NCI-H2196 (cell line): ENCODE measurements around the gene ERBB2.
"Not testable (repeated sequence)": the region's sequence is repeated elsewhere in the genome, so short reads cannot be mapped to it uniquely, and the experiment has no call there.

Source experiments
- DNase-seq: peaks from one replicate; lab custom pipeline; 2025; ENCODE audit not compliant: unreplicated experiment; lab: John Stamatoyannopoulos, UW

The ERBB2 gene

DNA sequence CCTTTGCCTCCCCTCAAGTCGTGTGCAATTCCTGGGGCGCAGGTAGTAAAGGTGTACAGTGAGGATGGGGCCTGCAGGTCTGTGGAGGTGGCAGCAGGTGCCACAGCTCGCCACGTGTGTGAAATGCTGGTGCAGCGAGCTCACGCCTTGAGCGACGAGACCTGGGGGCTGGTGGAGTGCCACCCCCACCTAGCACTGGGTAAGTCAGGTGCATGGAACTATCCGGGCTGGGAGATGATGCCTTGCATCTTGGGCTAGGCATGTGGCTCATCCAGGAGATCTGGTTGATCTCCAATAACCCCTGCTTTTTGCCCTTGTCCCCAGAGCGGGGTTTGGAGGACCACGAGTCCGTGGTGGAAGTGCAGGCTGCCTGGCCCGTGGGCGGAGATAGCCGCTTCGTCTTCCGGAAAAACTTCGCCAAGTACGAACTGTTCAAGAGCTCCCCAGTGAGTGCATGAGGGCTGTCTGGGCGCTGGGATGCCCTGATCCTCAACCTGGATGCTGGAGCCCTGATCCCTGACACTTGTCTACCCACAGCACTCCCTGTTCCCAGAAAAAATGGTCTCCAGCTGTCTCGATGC is 43.1 kb downstream of the ERBB2 start:
- no peak for DNase-seq

DNA sequence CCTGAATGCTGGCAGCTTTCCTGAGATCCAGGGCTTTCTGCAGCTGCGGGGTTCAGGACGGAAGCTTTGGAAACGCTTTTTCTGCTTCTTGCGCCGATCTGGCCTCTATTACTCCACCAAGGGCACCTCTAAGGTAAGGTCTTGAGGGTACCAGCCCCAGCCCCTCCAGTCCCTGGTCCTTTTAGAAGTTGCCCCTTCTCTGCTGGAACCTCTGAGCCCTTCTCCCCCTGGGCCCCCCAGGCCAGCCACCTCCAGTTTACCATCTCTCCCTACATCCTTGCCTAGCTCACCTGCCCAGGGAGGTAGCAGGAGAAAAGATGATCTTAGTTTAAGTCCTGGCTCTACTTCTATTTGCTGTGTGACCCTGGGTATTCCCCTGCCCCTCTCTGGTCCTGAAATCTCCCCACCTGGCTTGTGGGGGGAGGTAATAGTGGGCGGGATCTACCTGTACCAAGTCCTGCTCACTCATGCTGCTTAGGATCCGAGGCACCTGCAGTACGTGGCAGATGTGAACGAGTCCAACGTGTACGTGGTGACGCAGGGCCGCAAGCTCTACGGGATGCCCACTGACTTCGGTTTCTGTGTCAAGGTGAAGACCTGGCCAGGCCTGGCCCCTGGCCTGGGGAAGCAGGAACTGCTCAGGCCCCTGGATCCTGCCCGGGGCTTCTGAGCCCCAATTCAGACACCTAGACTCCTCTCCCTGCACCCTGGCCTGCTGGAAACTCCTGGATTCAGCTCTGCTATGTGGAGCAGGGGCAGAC is 44.4 kb downstream of the ERBB2 start:
- DNase-seq = no peak

DNA sequence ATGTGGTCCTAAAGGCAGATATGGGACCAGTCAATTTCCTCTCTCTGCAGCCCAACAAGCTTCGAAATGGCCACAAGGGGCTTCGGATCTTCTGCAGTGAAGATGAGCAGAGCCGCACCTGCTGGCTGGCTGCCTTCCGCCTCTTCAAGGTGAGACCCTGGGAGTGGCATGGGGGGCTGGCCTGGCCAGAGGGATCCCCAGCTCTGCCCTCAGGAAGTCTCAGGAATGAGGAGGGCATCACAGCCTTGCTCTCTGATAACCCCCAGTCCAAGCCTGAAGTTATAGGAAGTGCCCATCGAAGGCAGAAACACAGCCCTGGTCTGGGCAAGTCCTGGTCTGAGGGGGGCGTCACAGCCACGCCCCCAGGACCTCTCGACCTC is 45.0 kb downstream of the ERBB2 start:
- no peak for DNase-seq

GRCh38 chr17:39745335-39746144 is 45.7 kb downstream of the ERBB2 start:
- no peak for DNase-seq

- no peak for DNase-seq
Observed at GRCh38 chr17:39746145-39746461, 46.2 kb downstream of the ERBB2 start.

DNA sequence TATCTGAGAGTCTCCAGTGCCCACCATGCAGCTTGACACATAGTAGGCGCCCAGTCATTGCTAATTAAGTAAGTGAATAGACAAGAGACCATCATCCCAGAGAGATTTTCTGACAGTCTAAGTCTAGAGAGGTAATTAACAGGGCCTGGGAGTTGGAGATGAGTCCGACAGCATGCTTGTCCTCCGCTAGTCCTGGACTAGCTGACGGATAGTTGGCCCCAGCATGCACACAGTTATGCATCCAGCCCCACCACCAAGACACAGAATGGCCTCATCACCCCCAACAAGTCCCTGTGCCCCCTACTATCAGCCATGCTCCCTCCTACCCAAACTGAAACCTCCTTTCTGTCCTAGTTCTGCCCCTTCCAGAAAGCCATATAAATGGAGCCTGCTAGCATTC is 47.9 kb downstream of the ERBB2 start:
- DNase-seq = no peak

- DNase-seq = not testable (repeated sequence)
Observed at GRCh38 chr17:39748444-39749034, 48.7 kb downstream of the ERBB2 start.

GRCh38 chr17:39750131-39751015 is 50.5 kb downstream of the ERBB2 start:
- no peak for DNase-seq

- no peak for DNase-seq
Observed at GRCh38 chr17:39751016-39751543, 51.2 kb downstream of the ERBB2 start.

DNA sequence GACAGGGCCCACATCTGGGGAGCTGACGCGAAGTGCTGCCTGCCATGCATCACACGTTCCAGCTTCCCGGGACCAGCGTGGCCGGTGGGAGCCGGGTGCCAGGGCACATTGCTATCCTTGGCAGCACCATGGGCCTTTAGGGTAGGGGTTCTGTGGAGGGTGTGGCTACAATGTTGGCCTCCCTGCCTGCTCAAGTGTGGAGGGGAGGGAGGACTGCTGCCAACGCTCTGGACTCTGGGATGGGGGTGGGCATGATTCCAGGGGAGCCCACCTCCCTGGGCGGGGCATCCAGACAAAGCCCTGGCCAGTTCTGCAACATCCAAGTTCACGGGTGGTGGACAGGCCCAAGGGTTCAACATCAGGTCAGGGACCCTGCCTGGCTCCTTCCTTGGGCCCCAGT is 51.8 kb downstream of the ERBB2 start:
- DNase-seq = no peak

GRCh38 chr17:39752241-39752881 is 52.5 kb downstream of the ERBB2 start:
- no peak for DNase-seq

DNA sequence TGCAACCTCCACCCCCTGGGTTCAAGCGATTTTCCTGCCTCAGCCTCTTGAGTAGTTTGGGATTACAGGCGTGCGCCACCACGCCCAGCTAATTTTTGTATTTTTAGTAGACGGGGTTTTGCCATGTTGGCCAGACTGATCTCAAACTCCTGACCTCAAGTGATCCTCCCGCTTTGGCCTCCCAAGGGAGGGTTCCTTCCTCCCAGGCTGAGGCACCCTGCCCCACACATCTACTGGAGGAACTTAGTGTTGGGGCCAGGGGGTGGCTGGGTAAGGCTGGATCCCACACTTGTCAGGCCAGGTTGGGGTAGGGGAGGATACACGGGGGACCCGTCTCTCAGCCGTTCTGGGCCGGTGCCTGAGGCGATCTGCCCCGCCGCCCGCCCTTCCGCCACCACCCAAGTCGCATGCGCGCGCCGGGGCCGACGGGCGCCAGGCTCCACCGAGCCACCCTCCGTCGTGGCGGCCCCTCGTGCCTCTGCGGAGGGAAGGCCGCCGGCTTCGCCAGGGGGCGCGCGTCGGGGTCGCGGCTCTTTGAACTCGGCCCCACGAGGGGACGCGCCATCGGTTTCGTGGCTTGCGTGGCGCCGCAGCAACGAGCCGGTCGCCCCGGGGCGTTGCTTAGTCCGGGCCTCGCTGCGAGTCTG is 53.8 kb downstream of the ERBB2 start:
- no peak for DNase-seq

- DNase-seq = peak; percentile 85
Observed at GRCh38 chr17:39754161-39754957, 54.5 kb downstream of the ERBB2 start.

DNA sequence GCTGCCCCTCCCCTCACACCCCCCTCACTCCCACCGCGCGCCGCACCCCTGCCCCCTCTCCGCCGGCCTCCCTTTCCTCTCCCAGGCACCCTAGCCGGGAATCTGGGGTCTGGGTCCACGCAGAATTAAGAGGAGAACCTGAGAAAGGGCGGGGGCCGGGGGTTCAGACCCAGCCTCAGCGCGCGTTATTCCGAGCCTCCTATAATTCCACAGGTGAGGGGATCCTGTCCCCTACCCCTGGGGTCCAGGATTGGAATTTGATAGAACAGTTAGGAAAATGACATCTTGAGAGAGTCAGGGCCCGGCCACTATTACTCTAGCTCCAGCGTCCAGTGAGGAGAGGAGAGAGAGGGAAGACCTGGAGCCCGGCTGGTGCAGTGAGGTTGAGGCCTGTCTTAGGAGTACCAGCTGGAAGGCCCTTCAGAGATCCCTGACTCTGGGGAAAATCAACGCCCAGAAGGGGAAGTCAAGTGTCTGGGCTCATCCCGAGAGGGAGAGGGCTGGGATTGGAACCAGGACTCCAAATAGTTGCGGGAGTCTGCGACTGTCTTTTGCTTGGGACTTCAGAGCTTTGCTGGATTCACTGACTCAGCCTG is 55.2 kb downstream of the ERBB2 start:
- no peak for DNase-seq

GRCh38 chr17:39755554-39756379 is 55.9 kb downstream of the ERBB2 start:
- no peak for DNase-seq

DNA sequence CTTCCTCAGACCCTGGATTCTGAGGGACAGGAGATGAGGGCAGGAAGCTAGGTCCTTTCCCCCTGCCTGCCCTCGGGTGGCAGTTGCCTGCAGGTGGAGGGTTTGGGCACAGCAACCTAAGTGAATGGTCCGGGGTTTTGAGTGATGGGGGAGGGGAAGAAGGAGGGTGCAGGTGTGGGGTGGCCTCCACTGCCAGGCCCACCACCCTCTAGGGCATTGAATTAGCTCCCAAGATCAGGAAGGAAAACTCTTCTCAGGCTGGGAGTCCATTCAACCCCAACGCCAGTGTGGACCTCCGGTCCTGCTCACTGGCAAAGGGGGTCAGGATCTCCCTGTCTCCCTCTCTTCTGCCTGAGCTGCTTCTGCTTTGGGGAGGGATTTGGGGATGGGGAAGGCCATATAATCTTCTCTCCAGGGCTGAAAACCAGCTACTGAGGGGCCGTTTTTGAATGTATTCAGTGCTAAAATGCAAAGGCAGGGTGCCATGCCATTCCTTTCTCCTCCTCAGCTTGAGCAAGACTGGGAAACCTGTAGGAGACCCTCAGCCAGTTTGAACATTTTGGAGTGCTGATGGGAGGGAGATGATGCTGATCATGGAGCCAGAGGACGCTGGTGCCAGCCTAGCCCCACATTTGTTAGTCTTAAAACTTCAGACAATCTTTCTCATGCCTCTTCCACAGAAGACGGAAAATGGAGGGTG is 56.7 kb downstream of the ERBB2 start:
- DNase-seq = no peak

- DNase-seq = no peak
Observed at GRCh38 chr17:39757176-39757662, 57.4 kb downstream of the ERBB2 start.
